ENCODE data around the gene MIF4GD. TPM values are rescaled to one million over a fixed set of nuclear protein-coding genes. Genes with fewer than 3 reads are reported as not detected.

Gene MIF4GD
- total RNA-seq, 4 donors from 2014 or later, result 42.4 to 52.0 (median 44.8) TPM

GRCh38 chr17:75317671-75318070, 46.6 kb upstream of the MIF4GD start:
- no peaks in the 10 kb centered on the region for H3K27me3 ChIP-seq
- H3K27ac ChIP-seq (replicated peaks in 1 of 4), result no peak overlapping the region
- intact Hi-C loops (cut with DNase I), result no loop called here
- peaks cover 0 to 5% (median under 1%) of the 10 kb centered on the region in 4 donors for H3K4me1 ChIP-seq
- H3K36me3 ChIP-seq, result peaks cover 19 to 52% (median 44%) of the 10 kb centered on the region in 4 donors
- WGBS, result 71% methylated on average over 11 of the region's 11 CpGs
- H3K4me3 ChIP-seq, result no peak overlapping the region
- no peaks in the 10 kb centered on the region for H3K9me3 ChIP-seq
- no peak for TF ChIP-seq POLR2AphosphoS5 (IDR thresholded peaks at IDR 0.05)
- TF ChIP-seq CTCF (IDR thresholded peaks at IDR 0.05), result no peak
- no peak for TF ChIP-seq EP300 (IDR thresholded peaks at IDR 0.05)
- no peak for TF ChIP-seq POLR2A (IDR thresholded peaks at IDR 0.05; ENCODE audit: low read depth)
- DNase-seq (ENCODE audit: extremely low spot score), result no peak

- TF ChIP-seq CTCF (IDR thresholded peaks at IDR 0.05) (no peak), POLR2A (IDR thresholded peaks at IDR 0.05; ENCODE audit: low read depth) (no peak), POLR2AphosphoS5 (IDR thresholded peaks at IDR 0.05) (no peak), EP300 (IDR thresholded peaks at IDR 0.05) (no peak)
- WGBS, result 74% methylated on average over 5 of the region's 5 CpGs
- peaks cover 19 to 40% (median 36%) of the 10 kb centered on the region in 4 donors for H3K36me3 ChIP-seq
- no peaks in the 10 kb centered on the region for H3K9me3 ChIP-seq
- no peak overlapping the region for H3K27ac ChIP-seq (replicated peaks in 1 of 4)
- intact Hi-C loops (cut with DNase I), result no loop called here
- DNase-seq (ENCODE audit: extremely low spot score), result no peak
- no peaks in the 10 kb centered on the region for H3K27me3 ChIP-seq
- H3K4me3 ChIP-seq, result no peak overlapping the region
- peaks cover 0 to 3% (median 0%) of the 10 kb centered on the region in 4 donors for H3K4me1 ChIP-seq
Measured at GRCh38 chr17:75316253-75316652, 45.2 kb upstream of the MIF4GD start.

- intact Hi-C loops (cut with DNase I), result no loop called here
- Histone ChIP-seq H3K9me3 (no peaks in the 10 kb centered on the region), H3K4me3 (no peak overlapping the region), H3K4me1 (peaks cover 0 to 3% (median 0%) of the 10 kb centered on the region in 4 donors), H3K36me3 (peaks cover 16 to 34% (median 32%) of the 10 kb centered on the region in 4 donors), H3K27ac (replicated peaks in 1 of 4) (peak overlapping the region in 2 of 4 donors; percentile 14 to 48), H3K27me3 (no peaks in the 10 kb centered on the region)
- TF ChIP-seq CTCF (IDR thresholded peaks at IDR 0.05) (no peak), POLR2A (IDR thresholded peaks at IDR 0.05; ENCODE audit: low read depth) (no peak), POLR2AphosphoS5 (IDR thresholded peaks at IDR 0.05) (no peak)
- WGBS, result 70% methylated on average over 9 of the region's 19 CpGs
- DNase-seq (ENCODE audit: extremely low spot score), result no peak
Measured at GRCh38 chr17:75315541-75316243, 44.7 kb upstream of the MIF4GD start.

DNA sequence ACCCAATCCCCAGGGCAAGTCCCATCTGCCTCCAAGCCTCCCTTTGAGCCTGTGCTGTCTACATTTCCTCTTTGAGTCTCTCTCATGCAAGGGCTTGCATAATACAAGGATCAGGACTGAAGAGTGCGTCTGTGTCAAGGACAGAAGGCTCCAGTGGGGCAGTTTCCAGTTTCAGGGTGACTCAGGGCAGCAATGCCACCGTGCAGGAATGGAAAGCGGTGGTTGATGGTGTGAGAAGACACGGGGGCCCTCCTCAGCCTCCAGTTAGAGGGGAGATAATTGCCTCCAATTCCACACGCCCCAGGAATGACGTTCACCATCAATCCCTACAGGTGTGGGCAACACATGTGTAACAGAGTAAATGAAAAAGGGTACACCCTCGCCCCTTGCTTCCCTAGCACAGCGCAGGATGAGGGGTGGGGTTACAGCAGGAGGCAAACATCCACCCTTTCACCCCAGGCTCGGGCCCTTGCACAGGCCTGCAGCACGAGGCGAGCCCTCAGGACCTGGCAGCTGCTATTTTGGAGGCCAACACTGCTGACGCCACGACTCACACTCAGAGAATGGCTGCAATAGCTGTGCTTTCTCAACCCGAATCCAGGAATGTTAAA, 43.0 kb upstream of the MIF4GD start:
- H3K4me1 ChIP-seq, result peaks cover 0 to 7% (median 3%) of the 10 kb centered on the region in 4 donors
- DNase-seq (ENCODE audit: extremely low spot score), result no peak
- WGBS, result 75% methylated on average over 13 of the region's 14 CpGs
- TF ChIP-seq POLR2AphosphoS5 (IDR thresholded peaks at IDR 0.05) (no peak), CTCF (IDR thresholded peaks at IDR 0.05) (no peak), POLR2A (IDR thresholded peaks at IDR 0.05; ENCODE audit: low read depth) (no peak), EP300 (IDR thresholded peaks at IDR 0.05) (no peak)
- H3K27me3 ChIP-seq, result no peaks in the 10 kb centered on the region
- H3K9me3 ChIP-seq, result no peaks in the 10 kb centered on the region
- H3K27ac ChIP-seq (replicated peaks in 1 of 4), result peak overlapping the region; percentile 14 to 62 (median 43)
- H3K4me3 ChIP-seq, result no peak overlapping the region
- peaks cover 4 to 19% (median 17%) of the 10 kb centered on the region in 4 donors for H3K36me3 ChIP-seq
- intact Hi-C loops (cut with DNase I), result no loop called here
